Measurements from ENCODE around the gene MESD.

GRCh38 chr15:80982839-80983238, 6.8 kb downstream of the MESD start:
- TF ChIP-seq CTCF (conservative IDR thresholded peaks at IDR 0.05; ENCODE audit: low read depth, low read length): no peak
- no peak for TF ChIP-seq POLR2A (IDR thresholded peaks at IDR 0.05; ENCODE audit: low read depth, low read length)

All from IMR-90 (cell line).